PC-9 (cell line): Measurements from ENCODE around the gene LRRC46.

Experiments
- EZH2 ChIP-seq: fragments of 200-600 bp; sonication (generic); IDR thresholded peaks from 2 replicates; pipeline ENCODE4 v1.8.0; 2017; ENCODE audit warnings: antibody characterized with exemption, low read depth
- TF ChIP-seq, protein P1 (sequence below): fragments of 200-600 bp; sonication (generic); conservative IDR thresholded peaks from 2 replicates; pipeline ENCODE4 v1.6.1; 2017; ENCODE audit warnings: mixed run types, antibody characterized with exemption, mild to moderate bottlenecking, moderate library complexity

- TF ChIP-seq EZH2 = no peak
- TF ChIP-seq, protein P1, sequence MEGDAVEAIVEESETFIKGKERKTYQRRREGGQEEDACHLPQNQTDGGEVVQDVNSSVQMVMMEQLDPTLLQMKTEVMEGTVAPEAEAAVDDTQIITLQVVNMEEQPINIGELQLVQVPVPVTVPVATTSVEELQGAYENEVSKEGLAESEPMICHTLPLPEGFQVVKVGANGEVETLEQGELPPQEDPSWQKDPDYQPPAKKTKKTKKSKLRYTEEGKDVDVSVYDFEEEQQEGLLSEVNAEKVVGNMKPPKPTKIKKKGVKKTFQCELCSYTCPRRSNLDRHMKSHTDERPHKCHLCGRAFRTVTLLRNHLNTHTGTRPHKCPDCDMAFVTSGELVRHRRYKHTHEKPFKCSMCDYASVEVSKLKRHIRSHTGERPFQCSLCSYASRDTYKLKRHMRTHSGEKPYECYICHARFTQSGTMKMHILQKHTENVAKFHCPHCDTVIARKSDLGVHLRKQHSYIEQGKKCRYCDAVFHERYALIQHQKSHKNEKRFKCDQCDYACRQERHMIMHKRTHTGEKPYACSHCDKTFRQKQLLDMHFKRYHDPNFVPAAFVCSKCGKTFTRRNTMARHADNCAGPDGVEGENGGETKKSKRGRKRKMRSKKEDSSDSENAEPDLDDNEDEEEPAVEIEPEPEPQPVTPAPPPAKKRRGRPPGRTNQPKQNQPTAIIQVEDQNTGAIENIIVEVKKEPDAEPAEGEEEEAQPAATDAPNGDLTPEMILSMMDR = no peak; the same call in 1 of the 2 replicates
Measured at GRCh38 chr17:47830396-47831002, 971 bp upstream of the LRRC46 start.
